Activated T-cell treated with anti-CD3 and anti-CD28 coated beads for 4 hours (primary cell): Measurements from ENCODE around the gene EIF2S2.
A peak's percentile ranks its signal among the peaks of the same experiment; 100 is the strongest.
"Not testable (repeated sequence)": the region's sequence is repeated elsewhere in the genome, so short reads cannot be mapped to it uniquely, and the experiment has no call there.

Experiments used
- DNase-seq: peaks from one replicate; pipeline ENCODE4 v3.0.0-alpha.2; 2020

The EIF2S2 gene

GRCh38 chr20:34111702-34112599 lies at the start of gene EIF2S2:
EIF2S2 (minus strand) TSS chr20:34112243; CDS start chr20:34112110, 133 bp downstream.
- peak; percentile 89 for DNase-seq

- not testable (repeated sequence) for DNase-seq
Observed at GRCh38 chr20:34157697-34158096, 45.7 kb upstream of the EIF2S2 start.

GRCh38 chr20:34155836-34156235 lies 43.8 kb upstream of the EIF2S2 start:
- DNase-seq: no peak

GRCh38 chr20:34153169-34153568 lies 41.1 kb upstream of the EIF2S2 start:
- DNase-seq: not testable (repeated sequence)

GRCh38 chr20:34152073-34152472 lies 40.0 kb upstream of the EIF2S2 start:
- not testable (repeated sequence) for DNase-seq

GRCh38 chr20:34150306-34151000 lies 38.4 kb upstream of the EIF2S2 start:
- no peak for DNase-seq

- DNase-seq: no peak
Observed at GRCh38 chr20:34145280-34145819, 33.3 kb upstream of the EIF2S2 start.

- no peak for DNase-seq
Observed at GRCh38 chr20:34143951-34144350, 31.9 kb upstream of the EIF2S2 start.

GRCh38 chr20:34142121-34142520 lies 30.1 kb upstream of the EIF2S2 start:
- DNase-seq: no peak

- no peak for DNase-seq
Observed at GRCh38 chr20:34141293-34141692, 29.2 kb upstream of the EIF2S2 start.

GRCh38 chr20:34135525-34136275 lies 23.7 kb upstream of the EIF2S2 start:
- not testable (repeated sequence) for DNase-seq

- not testable (repeated sequence) for DNase-seq
Observed at GRCh38 chr20:34133365-34133860, 21.4 kb upstream of the EIF2S2 start.

- DNase-seq: not testable (repeated sequence)
Observed at GRCh38 chr20:34132943-34133342, 20.9 kb upstream of the EIF2S2 start.

GRCh38 chr20:34132491-34132890 lies 20.4 kb upstream of the EIF2S2 start:
- not testable (repeated sequence) for DNase-seq

- DNase-seq: no peak
Observed at GRCh38 chr20:34131491-34131890, 19.4 kb upstream of the EIF2S2 start.

- peak; percentile 48 for DNase-seq
Observed at GRCh38 chr20:34129518-34130162, 17.6 kb upstream of the EIF2S2 start.

GRCh38 chr20:34127792-34128191 lies 15.7 kb upstream of the EIF2S2 start:
- DNase-seq: no peak

GRCh38 chr20:34124469-34125249 lies 12.6 kb upstream of the EIF2S2 start:
- no peak for DNase-seq

GRCh38 chr20:34123309-34123708 lies 11.3 kb upstream of the EIF2S2 start:
- DNase-seq: no peak

- DNase-seq: no peak
Observed at GRCh38 chr20:34122274-34122980, 10.4 kb upstream of the EIF2S2 start.

GRCh38 chr20:34120213-34120612 lies 8.2 kb upstream of the EIF2S2 start:
- no peak for DNase-seq
